DND-41 (cell line): Measurements from ENCODE around the gene TRMT13.

Experiments used
- CTCF ChIP-seq: IDR thresholded peaks from 2 replicates; pipeline ENCODE4 v1.5.1; 2012; ENCODE audit warnings: borderline replicate concordance, low read length, moderate library complexity, mild to moderate bottlenecking; ENCODE audit not compliant: poor library complexity, severe bottlenecking; ENCODE audit errors: extremely low read depth
- EZH2 ChIP-seq: IDR thresholded peaks from 3 replicates; pipeline ENCODE4 v1.6.1; 2012; ENCODE audit warnings: borderline replicate concordance, low read depth, mild to moderate bottlenecking, moderate library complexity, low read length, inconsistent platforms; ENCODE audit not compliant: severe bottlenecking

GRCh38 chr1:100164216-100164615, 31.3 kb downstream of the TRMT13 start:
- TF ChIP-seq CTCF (no peak), EZH2 (no peak)
